Activated CD4-positive, alpha-beta memory T cell treated with anti-CD3 and anti-CD28 coated beads for 36 hours (primary cell): ENCODE measurements around the gene KRI1. TPM values are rescaled to one million over a fixed set of nuclear protein-coding genes. Genes with fewer than 3 reads are reported as not detected.

Source experiments
- CTCF ChIA-PET: fragments of 350-600 bp; sonication (Branson Sonifier 250); formaldehyde crosslinking; loops from one replicate; lab custom pipeline; 2021; ENCODE audit warnings: antibody characterized with exemption, inconsistent platforms; lab: Charles Lee
- POLR2A ChIA-PET: fragments of 350-600 bp; sonication (Branson Sonifier 250); formaldehyde crosslinking; loops from one replicate; lab custom pipeline; 2021; ENCODE audit warnings: antibody characterized with exemption; lab: Charles Lee
- DNase-seq: peaks from one replicate; pipeline ENCODE4 v3.0.0-alpha.2; 2020
- H3K27ac Mint-ChIP-seq: one replicate; pipeline ENCODE4 v1.8.0; 2021; ENCODE audit warnings: mixed read lengths
- H3K27me3 Mint-ChIP-seq: one replicate; pipeline ENCODE4 v1.8.0; 2021; ENCODE audit warnings: mixed read lengths
- H3K36me3 Mint-ChIP-seq: one replicate; pipeline ENCODE4 v1.8.0; 2021; ENCODE audit warnings: mixed read lengths
- H3K4me1 Mint-ChIP-seq: one replicate; pipeline ENCODE4 v1.8.0; 2021; ENCODE audit warnings: low read depth, mixed read lengths
- H3K4me3 Mint-ChIP-seq: one replicate; pipeline ENCODE4 v1.8.0; 2021; ENCODE audit warnings: mild to moderate bottlenecking, mixed read lengths
- H3K9me3 Mint-ChIP-seq: one replicate; pipeline ENCODE4 v1.8.0; 2021; ENCODE audit warnings: mixed read lengths
- intact Hi-C: fragments of 100-400 bp; cut with micrococcal nuclease; formaldehyde crosslinking; loops from one replicate; pipeline ENCODE4 v1.15.1; 2023
- total RNA-seq, 2 experiments: library from RNA; stranded (reverse); gene quantifications; one replicate each; pipeline ENCODE4 v1.2.3, GENCODE V29; 2021

The KRI1 gene
- total RNA-seq, result 10 to 100 TPM; 46.2 to 52.3 TPM

DNA sequence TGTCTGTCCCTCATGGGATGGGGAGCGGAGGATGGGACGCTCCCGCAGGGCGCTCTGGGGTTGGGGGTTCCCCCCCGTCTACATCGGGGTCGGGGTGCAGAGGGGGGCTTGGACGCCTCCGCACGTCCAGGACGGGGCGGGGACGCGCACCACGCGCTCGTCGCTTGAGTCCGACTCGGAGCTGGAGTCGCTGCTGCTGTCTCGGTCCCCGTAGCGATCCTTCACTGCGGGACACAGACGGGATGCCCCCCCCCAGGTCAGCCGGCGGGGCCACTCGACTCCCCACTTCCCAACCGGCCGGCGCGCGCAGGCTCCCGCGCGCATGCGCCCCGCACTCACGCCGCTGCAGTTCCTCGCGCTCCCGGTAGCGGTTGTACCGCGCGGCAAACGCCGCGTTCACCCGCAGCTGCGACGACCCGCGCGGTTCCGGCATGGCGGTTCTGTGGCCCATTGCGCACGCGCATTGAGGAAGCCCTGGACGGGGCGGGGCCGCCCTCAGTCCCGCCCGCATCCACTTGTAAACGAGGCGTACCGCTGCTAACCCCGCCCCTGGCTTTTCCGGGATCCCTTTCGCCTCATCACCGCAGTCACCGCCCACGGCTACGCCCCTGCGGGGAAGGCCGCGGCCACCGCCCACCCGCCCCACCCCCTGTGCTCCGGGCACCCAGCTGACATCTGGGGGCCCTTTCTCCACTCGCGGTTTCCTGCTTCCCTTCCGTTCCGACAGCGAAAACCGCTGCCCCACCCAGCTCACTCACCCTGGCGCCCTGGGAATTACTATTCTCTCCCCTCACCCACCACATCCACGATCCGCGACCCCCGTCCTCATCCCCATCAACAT is at the start of gene KRI1:
TSS of gene KRI1 (minus strand) at position 444 of the 841 bp plus-strand sequence. CDS start at position 433, 11 bp downstream.
- POLR2A ChIA-PET, result interaction anchor here (0.6 to 4.2 kb wide), 4 partner anchors 11 to 985 kb away, joined by 3 to 29 read pairs (median 3); no protein-coding TSS in a partner anchor

GRCh38 chr19:10612499-10613119 is 46.8 kb upstream of the KRI1 start:
- Mint-ChIP-seq H3K4me1 (peaks cover 24% of the 10 kb centered on the region), H3K4me3 (no peak overlapping the region), H3K36me3 (peaks cover 1% of the 10 kb centered on the region), H3K27ac (no peak overlapping the region), H3K9me3 (no peaks in the 10 kb centered on the region), H3K27me3 (no peaks in the 10 kb centered on the region)
- ChIA-PET CTCF (interaction anchor here (1.2 to 3.2 kb wide), 2 partner anchors 31 to 33 kb away, joined by 3 to 11 read pairs; no protein-coding TSS in a partner anchor), POLR2A (no interaction called here)
- intact Hi-C loops, result no loop called here
- DNase-seq, result no peak

More for the DNA sequence above, at the start of gene KRI1:
- no peaks in the 10 kb centered on the region for H3K9me3 Mint-ChIP-seq
- DNase-seq, result peak; percentile 99
- H3K4me3 Mint-ChIP-seq, result peak within 1 kb of the TSS; percentile 98
- intact Hi-C loops, result loop anchor here (1.0 to 10.0 kb wide), 9 partner anchors 37 to 461 kb away; partner anchors contain the start of genes ANGPTL6, ILF3, PPAN and SMARCA4
- H3K36me3 Mint-ChIP-seq, result peaks cover 39% of the 10 kb centered on the region
- H3K4me1 Mint-ChIP-seq, result peaks cover 31% of the 10 kb centered on the region
- no peaks in the 10 kb centered on the region for H3K27me3 Mint-ChIP-seq
- CTCF ChIA-PET, result interaction anchor here (0.9 to 2.3 kb wide), 6 partner anchors 14 to 299 kb away, joined by 3 to 5 read pairs (median 3); no protein-coding TSS in a partner anchor
- peak within 1 kb of the TSS; percentile 98 for H3K27ac Mint-ChIP-seq

- intact Hi-C loops, result no loop called here
- no peaks in the 10 kb centered on the region for H3K27me3 Mint-ChIP-seq
- POLR2A ChIA-PET, result interaction anchor here (0.6 kb wide), 1 partner anchor 24 kb away, joined by 4 read pairs; no protein-coding TSS in a partner anchor
Observed at GRCh38 chr19:10611907-10612306, 46.1 kb upstream of the KRI1 start.

GRCh38 chr19:10604460-10604980 is 38.7 kb upstream of the KRI1 start:
- DNase-seq, result peak; percentile 25
- intact Hi-C loops, result no loop called here
- Mint-ChIP-seq H3K4me1 (peaks cover 20% of the 10 kb centered on the region), H3K27ac (peak overlapping the region; percentile 98), H3K36me3 (peaks cover 7% of the 10 kb centered on the region), H3K27me3 (no peaks in the 10 kb centered on the region), H3K4me3 (peak overlapping the region; percentile 88), H3K9me3 (no peaks in the 10 kb centered on the region)
- ChIA-PET POLR2A (interaction anchor here (1.0 to 1.2 kb wide), 3 partner anchors 9 to 97 kb away, joined by 3 to 6 read pairs (median 5); partner anchors contain the start of gene QTRT1), CTCF (interaction anchor here (0.6 to 4.7 kb wide), 6 partner anchors 23 to 192 kb away, joined by 3 to 41 read pairs (median 5); no protein-coding TSS in a partner anchor)

More at GRCh38 chr19:10611907-10612306, 46.1 kb upstream of the KRI1 start:
- no peak overlapping the region for H3K27ac Mint-ChIP-seq
- no peak for DNase-seq
- H3K36me3 Mint-ChIP-seq, result peaks cover 1% of the 10 kb centered on the region
- H3K9me3 Mint-ChIP-seq, result no peaks in the 10 kb centered on the region
- CTCF ChIA-PET, result interaction anchor here (1.2 to 3.2 kb wide), 3 partner anchors 30 to 87 kb away, joined by 3 to 11 read pairs (median 6); no protein-coding TSS in a partner anchor
- peaks cover 24% of the 10 kb centered on the region for H3K4me1 Mint-ChIP-seq
- H3K4me3 Mint-ChIP-seq, result no peak overlapping the region

DNA sequence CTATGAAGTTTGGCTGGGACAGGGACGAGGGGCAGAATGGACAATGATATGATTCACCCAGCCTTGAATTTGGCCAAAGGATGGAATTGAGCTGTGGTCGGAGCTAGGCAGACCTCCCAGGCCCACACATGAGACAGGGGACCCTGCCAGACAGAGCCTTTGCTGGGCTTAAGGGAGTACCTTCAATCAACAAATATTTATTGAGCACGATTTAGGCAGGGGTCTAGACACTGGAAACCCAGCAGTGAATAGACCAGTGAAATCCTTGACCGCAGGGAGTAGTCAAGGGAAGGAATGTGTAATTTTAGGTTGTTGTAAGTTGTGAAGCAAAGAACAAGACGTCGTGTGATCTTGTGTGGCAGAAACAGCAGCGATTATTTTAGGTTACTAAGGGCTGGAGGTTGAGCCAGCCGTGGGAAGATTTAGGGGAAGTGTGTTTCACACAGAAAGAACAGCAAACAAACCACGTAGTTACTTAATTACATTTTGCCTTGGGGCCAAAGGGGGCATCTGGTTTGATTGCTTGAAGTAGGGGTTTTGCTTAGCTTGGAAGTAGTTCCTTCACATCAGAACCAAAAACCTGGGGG is 38.2 kb upstream of the KRI1 start:
- POLR2A ChIA-PET, result interaction anchor here (1.0 to 1.2 kb wide), 3 partner anchors 9 to 98 kb away, joined by 3 to 6 read pairs (median 5); partner anchors contain the start of gene QTRT1
- H3K27me3 Mint-ChIP-seq, result no peaks in the 10 kb centered on the region
- H3K4me1 Mint-ChIP-seq, result peaks cover 20% of the 10 kb centered on the region
- peak overlapping the region; percentile 98 for H3K27ac Mint-ChIP-seq
- intact Hi-C loops, result loop anchor here (1.0 to 2.0 kb wide), 4 partner anchors 9 to 409 kb away; partner anchors contain the start of genes DNMT1 and KRI1
- peak overlapping the region; percentile 88 for H3K4me3 Mint-ChIP-seq
- DNase-seq, result peak; percentile 55
- H3K9me3 Mint-ChIP-seq, result no peaks in the 10 kb centered on the region
- peaks cover 7% of the 10 kb centered on the region for H3K36me3 Mint-ChIP-seq
- CTCF ChIA-PET, result interaction anchor here (0.6 to 4.7 kb wide), 6 partner anchors 23 to 192 kb away, joined by 3 to 41 read pairs (median 5); no protein-coding TSS in a partner anchor

DNA sequence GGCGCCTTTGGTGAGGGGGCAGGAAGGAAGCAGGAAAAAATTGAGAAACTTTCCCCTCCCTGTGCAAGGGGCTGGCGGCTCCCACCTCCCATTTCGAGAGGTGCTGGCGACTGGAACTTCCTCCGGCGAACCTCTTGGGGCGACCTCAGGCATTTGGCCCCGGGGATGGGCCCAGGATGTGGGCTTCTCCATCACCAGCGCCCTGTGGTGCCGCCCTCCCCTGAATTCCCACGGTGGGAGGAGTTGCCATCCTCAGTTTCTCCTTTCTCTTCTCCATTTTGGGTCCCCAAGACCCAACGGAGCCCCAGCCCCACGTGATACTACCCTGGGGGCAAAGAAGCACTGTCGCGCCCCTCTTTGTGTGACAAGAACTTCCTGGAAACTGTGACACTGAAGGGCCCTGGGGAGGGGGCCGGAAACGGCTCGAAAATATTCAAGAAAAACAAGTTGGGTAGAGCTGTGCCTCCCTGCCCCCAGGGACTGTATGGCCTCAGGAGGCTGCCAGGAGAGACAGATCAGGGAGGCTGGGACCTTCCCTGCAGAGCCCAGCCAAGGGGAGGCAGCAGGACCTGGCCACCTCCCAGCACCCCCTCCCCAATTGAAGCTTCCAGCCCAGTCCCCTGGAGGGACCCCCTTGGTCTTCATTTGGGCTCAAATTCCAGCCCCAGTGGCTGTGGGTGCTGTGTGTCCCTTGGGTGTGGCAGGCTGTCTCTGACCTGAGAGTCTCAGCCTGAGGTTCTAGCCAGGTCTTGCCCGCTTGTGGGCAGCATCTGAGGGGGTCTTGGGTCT is 37.5 kb upstream of the KRI1 start:
- peak; percentile 88 for DNase-seq
- POLR2A ChIA-PET, result interaction anchor here (0.6 to 1.3 kb wide), 6 partner anchors 8 to 175 kb away, joined by 3 to 6 read pairs (median 3); partner anchors contain the start of genes CDKN2D and QTRT1
- intact Hi-C loops, result loop anchor here (1.0 to 2.0 kb wide), 4 partner anchors 8 to 408 kb away; partner anchors contain the start of genes DNMT1 and KRI1
- CTCF ChIA-PET, result interaction anchor here (0.6 to 4.7 kb wide), 4 partner anchors 22 to 114 kb away, joined by 4 to 41 read pairs (median 15); partner anchors contain the start of gene DNM2
- H3K9me3 Mint-ChIP-seq, result no peaks in the 10 kb centered on the region
- H3K4me1 Mint-ChIP-seq, result peaks cover 20% of the 10 kb centered on the region
- peak overlapping the region; percentile 98 for H3K27ac Mint-ChIP-seq
- no peaks in the 10 kb centered on the region for H3K27me3 Mint-ChIP-seq
- peaks cover 7% of the 10 kb centered on the region for H3K36me3 Mint-ChIP-seq
- peak overlapping the region; percentile 88 for H3K4me3 Mint-ChIP-seq

DNA sequence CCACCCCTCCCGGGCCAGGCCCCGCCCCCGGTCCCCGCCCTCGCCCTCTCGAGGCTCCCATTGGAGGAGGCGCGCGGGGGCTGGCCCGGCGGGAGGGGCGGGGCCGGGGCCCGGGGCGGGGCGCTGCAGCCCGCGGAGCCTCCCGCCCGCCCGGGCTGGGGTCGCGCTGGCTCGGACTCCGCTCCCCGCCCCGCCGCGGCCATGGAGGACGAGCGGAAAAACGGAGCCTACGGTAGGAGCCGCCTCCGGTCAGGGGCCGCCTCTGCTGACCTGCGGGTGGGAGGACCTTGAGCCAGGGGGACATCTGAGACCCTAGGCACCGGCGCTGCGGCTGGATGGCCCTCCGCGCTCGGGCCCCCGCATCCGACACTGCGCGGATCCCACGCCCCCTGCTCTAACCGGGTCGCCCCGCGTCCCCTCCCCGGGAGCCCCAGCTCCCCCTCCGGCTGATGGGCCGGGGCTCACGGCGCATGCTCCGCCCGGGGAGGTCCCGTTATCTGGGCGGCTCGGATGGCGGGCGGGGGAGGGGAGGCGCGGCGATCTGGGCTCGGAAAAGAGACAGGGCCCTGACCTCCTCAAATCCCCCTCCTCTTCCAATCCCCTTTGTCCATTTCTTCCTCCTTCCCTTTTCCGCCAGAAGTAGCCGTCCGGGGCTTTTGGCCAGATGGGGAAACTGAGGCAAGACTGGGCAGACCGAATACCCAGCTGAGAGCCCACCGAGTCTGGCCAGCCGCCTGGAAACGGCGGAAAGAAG is 36.7 kb upstream of the KRI1 start:
- intact Hi-C loops, result loop anchor here (1.0 to 2.0 kb wide), 4 partner anchors 7 to 408 kb away; partner anchors contain the start of genes DNMT1 and KRI1
- H3K4me3 Mint-ChIP-seq, result peak overlapping the region; percentile 88

DNA sequence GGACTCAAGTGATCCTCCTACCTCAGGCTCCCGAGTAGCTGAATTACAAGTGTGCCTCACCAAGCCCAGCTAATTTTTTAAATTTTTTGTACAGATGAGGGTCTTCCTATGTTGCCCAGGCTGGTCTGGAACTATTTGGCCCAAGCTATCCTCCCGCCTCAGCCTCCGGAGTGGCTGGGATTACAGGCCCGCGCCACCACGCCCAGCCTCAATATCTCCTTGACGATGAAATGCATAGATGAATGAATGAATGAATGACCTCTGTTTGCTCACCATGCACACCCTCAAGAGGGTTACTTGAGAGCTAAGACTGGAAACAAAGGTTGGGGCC is 36.2 kb upstream of the KRI1 start:
- CTCF ChIA-PET, result interaction anchor here (1.3 to 4.7 kb wide), 4 partner anchors 11 to 98 kb away, joined by 3 to 41 read pairs (median 15); no protein-coding TSS in a partner anchor
- Mint-ChIP-seq H3K27me3 (no peaks in the 10 kb centered on the region), H3K9me3 (no peaks in the 10 kb centered on the region), H3K4me3 (peak overlapping the region; percentile 57), H3K36me3 (peaks cover 7% of the 10 kb centered on the region), H3K4me1 (peaks cover 20% of the 10 kb centered on the region), H3K27ac (peak overlapping the region; percentile 38)
- intact Hi-C loops, result loop anchor here (2.0 kb wide), 3 partner anchors 35 to 407 kb away; partner anchors contain the start of genes DNMT1 and KRI1
- DNase-seq, result no peak
- POLR2A ChIA-PET, result interaction anchor here (0.5 to 1.3 kb wide), 7 partner anchors 13 to 113 kb away, joined by 3 to 7 read pairs (median 3); partner anchors contain the start of genes CDKN2D and QTRT1

More for the DNA sequence above, 36.7 kb upstream of the KRI1 start:
- H3K36me3 Mint-ChIP-seq, result peaks cover 7% of the 10 kb centered on the region
- POLR2A ChIA-PET, result interaction anchor here (0.6 to 1.3 kb wide), 8 partner anchors 13 to 174 kb away, joined by 3 to 7 read pairs (median 3); partner anchors contain the start of genes CDKN2D and QTRT1
- peaks cover 18% of the 10 kb centered on the region for H3K4me1 Mint-ChIP-seq
- peak overlapping the region; percentile 98 for H3K27ac Mint-ChIP-seq
- H3K27me3 Mint-ChIP-seq, result no peaks in the 10 kb centered on the region
- H3K9me3 Mint-ChIP-seq, result no peaks in the 10 kb centered on the region
- CTCF ChIA-PET, result interaction anchor here (0.6 to 4.7 kb wide), 5 partner anchors 12 to 115 kb away, joined by 3 to 41 read pairs (median 7); partner anchors contain the start of gene DNM2
- peak; percentile 94 for DNase-seq

- Mint-ChIP-seq H3K4me1 (peaks cover 37% of the 10 kb centered on the region), H3K9me3 (no peaks in the 10 kb centered on the region), H3K36me3 (peaks cover 7% of the 10 kb centered on the region), H3K4me3 (no peak overlapping the region), H3K27me3 (no peaks in the 10 kb centered on the region), H3K27ac (no peak overlapping the region)
- no peak for DNase-seq
- intact Hi-C loops, result no loop called here
- POLR2A ChIA-PET, result no interaction called here
- CTCF ChIA-PET, result interaction anchor here (1.4 to 2.7 kb wide), 3 partner anchors 19 to 44 kb away, joined by 3 to 9 read pairs (median 3); no protein-coding TSS in a partner anchor
Observed at GRCh38 chr19:10600149-10600548, 34.3 kb upstream of the KRI1 start.
